ENCODE data around the gene ZNF234.

- TF ChIP-seq POLR2A (IDR thresholded peaks at IDR 0.05) = no peak
- TF ChIP-seq CTCF (IDR thresholded peaks at IDR 0.05) = no peak
Observed at GRCh38 chr19:44151491-44151890, 10.1 kb downstream of the ZNF234 start.
